Skeletal muscle satellite cell (primary cell): ENCODE data around the gene ZNF805.
"Not testable (repeated sequence)": the region's sequence is repeated elsewhere in the genome, so short reads cannot be mapped to it uniquely, and the experiment has no call there.

Source experiments
- H3K27me3 ChIP-seq: 2 replicates; pipeline ENCODE4 v1.7.0; 2013; ENCODE audit warnings: low read length; ENCODE audit not compliant: control insufficient read depth, insufficient read depth
- H3K36me3 ChIP-seq: 2 replicates; pipeline ENCODE4 v1.7.0; 2013; ENCODE audit warnings: mild to moderate bottlenecking, control low read depth, low read length; ENCODE audit not compliant: insufficient read depth
- H3K4me1 ChIP-seq: 2 replicates; pipeline ENCODE4 v1.7.0; 2013; ENCODE audit warnings: low read length; ENCODE audit not compliant: control insufficient read depth, insufficient read depth
- H3K4me2 ChIP-seq: 2 replicates; pipeline ENCODE4 v1.7.0; 2013; ENCODE audit warnings: mild to moderate bottlenecking, low read length
- H3K4me3 ChIP-seq: 2 replicates; pipeline ENCODE4 v1.7.0; 2013; ENCODE audit warnings: low read length
- H3K9ac ChIP-seq: 2 replicates; pipeline ENCODE4 v1.7.0; 2013; ENCODE audit warnings: mild to moderate bottlenecking, low read depth, low read length, moderate library complexity
- H3K9me3 ChIP-seq: replicated peaks from 2 replicates; pipeline ENCODE4 v1.7.0; 2013; ENCODE audit warnings: mild to moderate bottlenecking, control low read depth, low read length

Gene ZNF805

DNA sequence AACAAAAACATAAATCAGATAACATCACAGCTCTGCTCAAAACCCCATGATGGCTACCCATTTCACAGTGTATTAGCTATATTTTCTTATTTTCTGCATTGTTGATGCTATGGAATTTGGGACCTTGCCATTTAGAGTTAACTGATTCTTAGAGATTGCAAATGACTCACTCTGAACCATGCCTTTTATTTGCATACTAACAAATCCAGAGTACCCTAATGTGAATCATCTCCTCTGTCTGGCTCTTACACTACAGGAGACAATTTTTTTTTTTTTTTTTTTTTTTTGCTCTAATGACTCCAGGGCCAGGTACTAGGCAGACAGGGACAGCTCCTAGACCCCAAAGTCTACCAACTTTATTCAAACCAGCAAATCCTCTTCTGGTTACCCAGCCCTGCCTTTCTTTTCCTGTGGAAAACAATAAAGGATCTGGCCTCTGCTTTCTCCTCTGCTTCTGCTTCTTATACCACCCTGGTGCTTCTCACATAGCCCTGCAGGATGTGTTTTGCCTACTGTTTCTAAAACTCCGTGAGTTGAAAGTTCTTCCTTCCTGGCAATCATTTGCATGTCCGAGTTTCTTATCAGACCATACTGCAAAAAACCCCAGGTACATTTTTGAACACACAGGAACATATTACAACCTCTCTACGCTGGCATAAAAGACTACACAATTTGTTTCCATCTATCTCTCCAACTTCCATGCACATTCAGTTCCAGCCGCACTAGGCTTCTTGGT, 29.3 kb downstream of the ZNF805 start:
- no peak overlapping the region for H3K4me3 ChIP-seq
- H3K4me2 ChIP-seq, result peak overlapping the region; percentile 13
- no peak overlapping the region for H3K9ac ChIP-seq
- no peaks in the 10 kb centered on the region for H3K9me3 ChIP-seq
- H3K36me3 ChIP-seq, result no peaks in the 10 kb centered on the region
- peaks cover 5% of the 10 kb centered on the region for H3K4me1 ChIP-seq
- no peaks in the 10 kb centered on the region for H3K27me3 ChIP-seq

DNA sequence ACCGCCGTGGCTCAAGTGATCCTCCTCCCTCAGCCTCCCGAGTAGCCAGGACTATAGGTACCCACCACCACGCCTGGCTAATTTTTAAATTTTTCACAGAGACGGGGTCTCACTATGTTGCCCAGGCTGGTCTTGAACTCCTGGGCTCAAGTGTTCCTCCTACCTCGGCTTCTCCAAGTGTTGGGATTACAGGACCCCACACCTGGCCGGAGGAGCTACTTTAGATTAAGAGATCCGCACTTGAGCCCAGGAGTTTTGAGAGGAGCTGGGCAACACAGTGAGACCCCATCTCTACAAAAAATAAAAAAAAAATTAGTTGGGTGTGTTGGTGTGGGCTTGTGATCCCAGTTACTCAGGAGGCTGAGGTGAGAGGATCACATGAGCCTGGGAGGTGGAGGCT, 30.8 kb downstream of the ZNF805 start:
- H3K4me2 ChIP-seq, result no peak overlapping the region
- peaks cover 5% of the 10 kb centered on the region for H3K4me1 ChIP-seq
- no peaks in the 10 kb centered on the region for H3K36me3 ChIP-seq
- H3K4me3 ChIP-seq, result no peak overlapping the region
- H3K9ac ChIP-seq, result no peak overlapping the region
- no peaks in the 10 kb centered on the region for H3K9me3 ChIP-seq
- H3K27me3 ChIP-seq, result no peaks in the 10 kb centered on the region

DNA sequence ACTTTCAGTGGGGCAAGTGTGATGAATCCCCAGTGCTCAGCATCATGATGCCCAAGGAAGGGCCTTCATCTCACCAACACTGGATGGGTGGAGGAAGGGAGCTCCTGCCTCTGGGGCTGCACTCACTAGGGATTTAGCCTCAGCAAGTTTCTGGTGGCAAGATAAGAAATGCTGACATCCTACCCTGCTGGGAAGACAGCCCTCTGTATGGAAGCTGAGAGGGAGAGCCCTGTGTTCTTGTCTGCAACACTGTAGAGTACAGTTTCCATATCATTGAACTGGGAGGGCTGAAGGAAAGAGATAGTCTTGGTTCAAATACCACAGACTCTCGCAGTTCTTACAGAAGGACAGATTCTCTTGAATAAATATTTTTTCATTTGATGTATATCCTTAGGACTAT, 32.6 kb downstream of the ZNF805 start:
- no peak overlapping the region for H3K4me2 ChIP-seq
- H3K4me3 ChIP-seq, result no peak overlapping the region
- no peak overlapping the region for H3K9ac ChIP-seq
- peaks cover 5% of the 10 kb centered on the region for H3K4me1 ChIP-seq
- H3K9me3 ChIP-seq, result no peaks in the 10 kb centered on the region
- no peaks in the 10 kb centered on the region for H3K27me3 ChIP-seq
- no peaks in the 10 kb centered on the region for H3K36me3 ChIP-seq

DNA sequence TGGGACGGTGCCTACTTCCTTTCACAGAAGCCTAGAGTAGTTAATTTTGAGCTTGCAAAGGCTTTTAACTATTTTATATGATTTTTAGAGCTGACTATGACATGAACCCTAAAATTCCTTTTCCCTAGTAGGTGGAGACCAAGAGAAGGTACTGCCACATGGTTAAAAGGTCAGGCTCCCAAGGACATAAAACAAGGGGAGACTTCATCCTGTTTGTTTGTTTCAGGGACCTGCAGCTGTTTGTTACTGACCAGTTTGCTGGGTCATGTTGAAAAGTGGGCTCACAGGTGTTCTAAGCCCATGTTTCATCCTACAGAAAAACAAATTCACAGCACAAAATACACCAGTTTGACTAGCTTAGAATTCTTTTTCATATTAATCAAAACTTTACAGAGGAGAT, 36.0 kb downstream of the ZNF805 start:
- no peak overlapping the region for H3K9ac ChIP-seq
- H3K27me3 ChIP-seq, result no peaks in the 10 kb centered on the region
- H3K4me3 ChIP-seq, result no peak overlapping the region
- H3K4me1 ChIP-seq, result peaks cover 7% of the 10 kb centered on the region
- H3K4me2 ChIP-seq, result no peak overlapping the region
- no peaks in the 10 kb centered on the region for H3K9me3 ChIP-seq
- H3K36me3 ChIP-seq, result no peaks in the 10 kb centered on the region

- not testable (repeated sequence) for H3K9ac ChIP-seq, H3K36me3 ChIP-seq, H3K9me3 ChIP-seq, H3K27me3 ChIP-seq, H3K4me2 ChIP-seq, H3K4me3 ChIP-seq
- peaks cover 20% of the 10 kb centered on the region for H3K4me1 ChIP-seq
Observed at GRCh38 chr19:57278481-57278880, 38.0 kb downstream of the ZNF805 start.

- Histone ChIP-seq H3K9me3 (no peaks in the 10 kb centered on the region), H3K4me3 (peak overlapping the region; percentile 83), H3K36me3 (peaks cover 15% of the 10 kb centered on the region), H3K9ac (peak overlapping the region; percentile 96), H3K4me2 (peak overlapping the region; percentile 87), H3K4me1 (peaks cover 23% of the 10 kb centered on the region), H3K27me3 (no peaks in the 10 kb centered on the region)
Observed at GRCh38 chr19:57279418-57280164, 39.2 kb downstream of the ZNF805 start.

DNA sequence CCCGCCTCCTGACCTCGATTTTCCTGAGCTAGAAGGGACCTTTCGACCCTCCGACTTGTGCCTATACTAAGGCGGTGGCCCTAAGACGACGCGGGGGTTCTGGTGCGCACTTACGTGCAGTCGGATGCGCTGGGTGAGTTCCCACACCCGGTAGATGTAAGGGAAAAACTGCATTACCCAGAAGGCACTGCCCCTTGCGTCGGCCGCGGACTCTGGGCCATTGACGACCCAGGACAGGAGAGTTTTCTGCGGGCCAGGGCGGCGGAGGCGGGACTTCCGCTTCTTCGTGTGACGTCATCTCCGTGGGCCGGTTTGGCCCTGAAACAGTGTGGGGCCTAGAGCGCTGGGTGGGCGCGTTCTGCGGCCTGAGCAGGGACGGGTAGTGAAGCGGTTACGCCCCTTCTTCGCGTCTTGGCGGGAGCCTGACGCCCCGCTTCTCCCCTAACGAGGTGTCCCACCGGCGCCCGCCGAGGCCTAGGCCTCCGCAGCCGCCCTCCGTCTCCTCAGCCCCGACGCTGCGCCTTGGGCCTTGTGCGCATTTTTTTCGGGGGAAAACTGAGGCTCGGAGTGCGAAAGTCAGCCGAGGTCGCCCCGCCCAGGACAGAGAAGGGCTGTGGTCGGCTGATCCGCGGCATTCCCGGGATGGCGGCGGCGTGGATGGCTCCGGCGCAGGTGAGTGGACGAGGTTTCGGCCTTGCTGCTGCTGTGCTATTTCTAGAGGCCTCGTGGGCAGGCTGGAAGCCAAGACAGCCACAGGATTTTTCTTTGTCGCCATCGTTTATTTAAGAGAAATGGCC, 39.9 kb downstream of the ZNF805 start, which contains the start of gene ZNF460:
TSS of gene ZNF460 (plus strand) at position 321 of the 797 bp plus-strand sequence. CDS start at position 643, 322 bp downstream.
- peaks cover 21% of the 10 kb centered on the region for H3K36me3 ChIP-seq
- H3K9ac ChIP-seq, result peak within 1 kb of the TSS; percentile 96
- H3K4me1 ChIP-seq, result peaks cover 23% of the 10 kb centered on the region
- peak within 1 kb of the TSS; percentile 83 for H3K4me3 ChIP-seq
- peak within 1 kb of the TSS; percentile 87 for H3K4me2 ChIP-seq
- H3K9me3 ChIP-seq, result no peaks in the 10 kb centered on the region
- no peaks in the 10 kb centered on the region for H3K27me3 ChIP-seq

- Histone ChIP-seq H3K4me3 (peak overlapping the region; percentile 83), H3K27me3 (no peaks in the 10 kb centered on the region), H3K9ac (peak overlapping the region; percentile 96), H3K4me1 (peaks cover 23% of the 10 kb centered on the region), H3K9me3 (no peaks in the 10 kb centered on the region), H3K36me3 (peaks cover 27% of the 10 kb centered on the region), H3K4me2 (peak overlapping the region; percentile 87)
Observed at GRCh38 chr19:57280962-57281400, 40.5 kb downstream of the ZNF805 start.

DNA sequence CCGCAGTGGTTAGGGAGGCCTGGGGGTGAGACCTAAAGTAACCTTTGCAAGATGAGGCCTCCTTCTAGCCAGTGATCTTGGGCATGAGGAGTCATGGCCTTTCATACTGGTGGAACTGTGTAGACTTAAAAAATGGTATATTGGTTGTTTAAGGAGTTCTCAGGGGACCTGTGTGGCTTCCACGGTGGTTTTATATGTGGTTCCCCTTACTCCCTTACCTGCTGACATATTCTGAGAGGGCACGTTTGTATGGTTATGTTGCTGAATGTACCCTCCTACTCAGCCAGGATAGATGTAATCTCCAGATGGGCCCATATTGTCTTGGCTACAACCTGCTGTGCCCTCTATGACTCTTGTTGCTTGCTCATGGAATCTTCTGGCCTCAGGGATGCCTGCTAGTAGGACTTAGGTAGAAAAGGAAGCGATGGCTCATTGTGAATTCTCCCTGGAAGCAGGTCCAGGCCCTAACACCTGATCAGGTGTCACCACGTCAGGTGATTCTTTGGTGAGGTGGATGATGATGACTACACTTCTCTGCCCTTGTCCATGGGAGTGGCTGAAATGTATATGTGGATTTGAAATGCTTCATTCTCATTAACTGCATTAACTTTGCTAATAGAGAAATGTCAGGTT, 41.7 kb downstream of the ZNF805 start:
- Histone ChIP-seq H3K36me3 (peaks cover 36% of the 10 kb centered on the region), H3K4me2 (peak overlapping the region; percentile 87), H3K9ac (no peak overlapping the region), H3K27me3 (no peaks in the 10 kb centered on the region), H3K9me3 (no peaks in the 10 kb centered on the region), H3K4me1 (peaks cover 23% of the 10 kb centered on the region), H3K4me3 (peak overlapping the region; percentile 83)

DNA sequence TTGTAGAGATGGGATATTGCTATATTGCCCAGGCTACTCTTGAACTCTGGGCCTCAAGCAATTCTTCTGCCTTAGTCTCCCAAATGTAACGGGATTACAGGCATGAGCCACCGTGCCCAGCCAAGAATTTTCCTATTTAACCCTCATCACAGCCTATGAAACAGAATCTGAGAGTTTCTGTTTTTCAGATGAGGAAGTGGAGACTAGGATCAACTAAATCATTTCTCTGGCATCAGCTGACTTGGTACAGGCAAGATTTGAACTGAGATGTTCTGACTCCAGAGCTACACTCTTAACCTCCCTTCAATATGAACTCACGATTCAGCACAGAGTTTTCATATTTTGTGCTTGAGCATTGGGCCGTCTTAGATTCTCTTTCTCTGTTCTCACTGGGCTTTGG, 47.9 kb downstream of the ZNF805 start:
- H3K4me3 ChIP-seq, result no peak overlapping the region
- H3K36me3 ChIP-seq, result peaks cover 88% of the 10 kb centered on the region
- no peaks in the 10 kb centered on the region for H3K27me3 ChIP-seq
- no peaks in the 10 kb centered on the region for H3K9me3 ChIP-seq
- H3K4me1 ChIP-seq, result peaks cover 4% of the 10 kb centered on the region
- H3K4me2 ChIP-seq, result no peak overlapping the region
- H3K9ac ChIP-seq, result no peak overlapping the region

GRCh38 chr19:57290970-57291369, 50.5 kb downstream of the ZNF805 start:
- peaks cover 89% of the 10 kb centered on the region for H3K36me3 ChIP-seq
- H3K4me1 ChIP-seq, result no peaks in the 10 kb centered on the region
- no peak overlapping the region for H3K4me2 ChIP-seq
- no peak overlapping the region for H3K4me3 ChIP-seq
- no peaks in the 10 kb centered on the region for H3K27me3 ChIP-seq
- no peak overlapping the region for H3K9ac ChIP-seq
- no peaks in the 10 kb centered on the region for H3K9me3 ChIP-seq
